Lung (tissue), 12 donors: ENCODE measurements around the gene RNF182. TPM values are rescaled to one million over a fixed set of nuclear protein-coding genes. Genes with fewer than 3 reads are reported as not detected.

Experiments
- ATAC-seq: fragments of 200-7000 bp; cut with Tn5 transposase; one replicate; pipeline ENCODE4 v1.9.1; 2020; ENCODE audit warnings: moderate number of reproducible peaks; ENCODE audit not compliant: insufficient read depth, low FRiP score
- DNase-seq, 3 donors: peaks; one replicate each; pipeline ENCODE4 v3.0.0-alpha.2; 2013 to 2017
- H3K27ac ChIP-seq, 2 donors: one replicate each; pipeline ENCODE4 v1.5.1; 2013; ENCODE audit warnings: mild to moderate bottlenecking in 2 of 2, moderate library complexity in 2 of 2, control low read depth in 1 of 2, inconsistent platforms in 1 of 2, low read depth in 1 of 2, low read length in 1 of 2
- H3K27me3 ChIP-seq, 3 donors: one replicate each; pipeline ENCODE4 v1.5.1; 2013; ENCODE audit warnings: low read length in 2 of 3; ENCODE audit not compliant: control insufficient read depth in 3 of 3, insufficient read depth in 3 of 3
- H3K36me3 ChIP-seq, 4 donors: one replicate each; pipeline ENCODE4 v1.5.1; 2013; ENCODE audit warnings: low read length in 4 of 4, mild to moderate bottlenecking in 1 of 4, moderate library complexity in 1 of 4; ENCODE audit not compliant: control insufficient read depth in 4 of 4, insufficient read depth in 4 of 4
- H3K4me1 ChIP-seq, 5 donors: one replicate each; pipeline ENCODE4 v1.5.1; 2013; ENCODE audit warnings: low read length in 5 of 5, mild to moderate bottlenecking in 2 of 5, moderate library complexity in 1 of 5; ENCODE audit not compliant: control insufficient read depth in 5 of 5, insufficient read depth in 5 of 5
- H3K4me3 ChIP-seq: one replicate; pipeline ENCODE4 v1.5.1; 2013; ENCODE audit warnings: mild to moderate bottlenecking, control low read depth, moderate library complexity
- H3K9ac ChIP-seq, 2 donors: one replicate each; pipeline ENCODE4 v1.5.1; 2013; ENCODE audit warnings: low read length in 2 of 2, control low read depth in 1 of 2; ENCODE audit not compliant: insufficient read depth in 1 of 2
- H3K9me3 ChIP-seq, 4 donors: one replicate each; pipeline ENCODE4 v1.5.1; 2013; ENCODE audit warnings: low read length in 3 of 4, mild to moderate bottlenecking in 1 of 4, moderate library complexity in 1 of 4; ENCODE audit not compliant: control insufficient read depth in 4 of 4, insufficient read depth in 3 of 4
- CTCF ChIP-seq: IDR thresholded peaks from 2 replicates; pipeline ENCODE4 v1.5.1; 2012; ENCODE audit warnings: mild to moderate bottlenecking; ENCODE audit errors: control extremely low read depth, extremely low read depth
- WGBS, 2 donors: extraction: QIAGEN DNeasy Blood & Tissue Kit; methylation state at CpG; one replicate each; pipeline ENCODE4 v1.1.7; 2013; 5-methylcytosine and 5-hydroxymethylcytosine counted together
- polyA plus RNA-seq, 2 donors: library from polyadenylated mRNA; stranded (reverse); fragments of 200-250 nt; gene quantifications; one replicate each; pipeline ENCODE4 v1.2.1, GENCODE V29; 2013
- total RNA-seq, 2 donors: library from RNA; depleted of rRNA in 1 of 2; stranded (reverse); fragments of >200 nt in 1 of 2; gene quantifications; one replicate each; pipeline ENCODE4 v1.2.1, GENCODE V29; 2014 to 2021
- donor health status: control.
- donor health status: control.
- donor health status: Bipolar disorder and iron deficiency.
- donor health status: healthy.
- donor health status: DM: yes; HTN: yes; CAD: no.

Gene RNF182
- total and polyA plus RNA-seq, 4 donors, result 0.90 to 5.0 (median 1.8) TPM

- Histone ChIP-seq H3K36me3 (no peaks in the 10 kb centered on the region), H3K9me3 (no peaks in the 10 kb centered on the region), H3K27me3 (no peaks in the 10 kb centered on the region), H3K4me1 (peaks cover 0 to 61% (median 13%) of the 10 kb centered on the region in 5 donors), H3K27ac (no peak overlapping the region), H3K4me3 (no peak overlapping the region), H3K9ac (no peak overlapping the region)
- no peak for ATAC-seq
- DNase-seq, result no peak
- WGBS, 2 donors, result 87 to 88% methylated on average over 3 of the region's 3 CpGs
- TF ChIP-seq CTCF, result no peak
Observed at GRCh38 chr6:13915561-13916229, 9.1 kb upstream of the RNF182 start.

GRCh38 chr6:13916230-13916944 lies 8.4 kb upstream of the RNF182 start:
- H3K4me1 ChIP-seq, result peaks cover 0 to 68% (median 13%) of the 10 kb centered on the region in 5 donors
- ATAC-seq (no peak), DNase-seq (peak in 2 of 3 donors; percentile 28 to 58)
- peak overlapping the region in 1 of 2 donors; percentile 47 for H3K27ac ChIP-seq
- 73 to 78% methylated on average over 5 of the region's 5 CpGs for WGBS, 2 donors
- no peaks in the 10 kb centered on the region for H3K9me3 ChIP-seq
- H3K36me3 ChIP-seq, result no peaks in the 10 kb centered on the region
- H3K27me3 ChIP-seq, result no peaks in the 10 kb centered on the region
- no peak overlapping the region for H3K4me3 ChIP-seq
- no peak for TF ChIP-seq CTCF
- no peak overlapping the region for H3K9ac ChIP-seq

- DNase-seq (peak in 2 of 3 donors; percentile 27 to 29), ATAC-seq (no peak)
- H3K4me3 ChIP-seq, result no peak overlapping the region
- no peak overlapping the region for H3K27ac ChIP-seq
- H3K9me3 ChIP-seq, result no peaks in the 10 kb centered on the region
- H3K4me1 ChIP-seq, result peaks cover 0 to 69% (median 13%) of the 10 kb centered on the region in 5 donors
- H3K27me3 ChIP-seq, result no peaks in the 10 kb centered on the region
- no peaks in the 10 kb centered on the region for H3K36me3 ChIP-seq
- 56 to 71% methylated on average over 1 of the region's 1 CpG for WGBS, 2 donors
- no peak overlapping the region for H3K9ac ChIP-seq
- TF ChIP-seq CTCF, result no peak
Observed at GRCh38 chr6:13917141-13917540, 7.6 kb upstream of the RNF182 start.
